Thyroid gland (tissue), 4 donors: ENCODE results near the gene FOXP1.

Experiments
- CTCF ChIP-seq, 6 experiments: fragments of 200-600 bp in 3 of 6; fragments of 450-650 bp in 3 of 6; sonication (generic) in 3 of 6; IDR thresholded peaks; one replicate each; pipeline ENCODE4 v1.5.1; 2016 to 2019; ENCODE audit warnings: antibody characterized with exemption in 6 of 6, mild to moderate bottlenecking in 2 of 6, inconsistent platforms in 1 of 6, moderate library complexity in 1 of 6
- POLR2A ChIP-seq, 2 donors: fragments of 450-650 bp; IDR thresholded peaks; one replicate each; pipeline ENCODE4 v1.6.1; 2017; ENCODE audit warnings: antibody characterized with exemption in 2 of 2, mild to moderate bottlenecking in 2 of 2, moderate library complexity in 1 of 2

DNA sequence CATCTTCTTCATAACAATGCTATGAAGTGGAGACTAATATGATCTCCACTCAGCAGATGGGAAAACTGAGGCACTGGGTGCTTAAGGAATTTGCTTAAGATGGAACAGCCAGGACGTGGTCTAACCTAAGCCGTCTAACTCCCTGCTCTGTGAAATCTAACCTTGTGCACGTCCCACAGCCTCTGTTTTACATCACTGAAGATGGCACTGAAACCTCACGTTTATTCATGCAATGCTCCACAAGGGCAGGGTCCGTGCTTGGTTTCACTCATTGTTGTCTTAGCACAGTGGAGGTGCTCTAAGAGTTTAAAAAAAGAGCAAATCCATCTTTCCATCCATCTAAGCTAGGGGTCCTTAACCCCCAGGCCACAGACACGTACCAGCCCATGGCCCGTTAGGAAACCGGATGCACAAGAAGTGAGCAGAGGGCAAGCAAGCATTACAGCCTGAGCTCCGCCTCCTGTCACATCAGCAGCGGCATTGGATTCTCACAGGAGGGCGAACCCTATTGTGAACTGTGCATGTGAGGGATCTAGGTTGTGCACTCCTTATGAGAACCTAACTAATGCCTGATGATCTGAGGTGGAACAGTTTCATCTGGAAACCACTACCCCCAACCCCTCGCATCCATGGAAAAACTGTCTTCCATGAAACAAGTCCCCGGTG, 118.0 kb downstream of the FOXP1 start:
- TF ChIP-seq CTCF (IDR thresholded peaks at IDR 0.05) (no peak), POLR2A (IDR thresholded peaks at IDR 0.05) (no peak)
